SU-DHL-6 (cell line): ENCODE data around the gene SETD1B.

Experiments used
- EZH2phosphoT487 ChIP-seq: fragments of 200-600 bp; sonication (generic), shearing (Covaris generic); conservative IDR thresholded peaks from 2 replicates; pipeline ENCODE4 v1.6.1; 2018; ENCODE audit warnings: mild to moderate bottlenecking, antibody characterized with exemption, low read length, moderate library complexity, mixed read lengths
- TF ChIP-seq, protein P1 (sequence below): fragments of 200-600 bp; sonication (generic); IDR thresholded peaks from one replicate; pipeline ENCODE4 v1.5.1; 2017; ENCODE audit warnings: antibody characterized with exemption, mild to moderate bottlenecking, low read length, moderate library complexity; ENCODE audit not compliant: insufficient read depth, poor library complexity, severe bottlenecking

DNA sequence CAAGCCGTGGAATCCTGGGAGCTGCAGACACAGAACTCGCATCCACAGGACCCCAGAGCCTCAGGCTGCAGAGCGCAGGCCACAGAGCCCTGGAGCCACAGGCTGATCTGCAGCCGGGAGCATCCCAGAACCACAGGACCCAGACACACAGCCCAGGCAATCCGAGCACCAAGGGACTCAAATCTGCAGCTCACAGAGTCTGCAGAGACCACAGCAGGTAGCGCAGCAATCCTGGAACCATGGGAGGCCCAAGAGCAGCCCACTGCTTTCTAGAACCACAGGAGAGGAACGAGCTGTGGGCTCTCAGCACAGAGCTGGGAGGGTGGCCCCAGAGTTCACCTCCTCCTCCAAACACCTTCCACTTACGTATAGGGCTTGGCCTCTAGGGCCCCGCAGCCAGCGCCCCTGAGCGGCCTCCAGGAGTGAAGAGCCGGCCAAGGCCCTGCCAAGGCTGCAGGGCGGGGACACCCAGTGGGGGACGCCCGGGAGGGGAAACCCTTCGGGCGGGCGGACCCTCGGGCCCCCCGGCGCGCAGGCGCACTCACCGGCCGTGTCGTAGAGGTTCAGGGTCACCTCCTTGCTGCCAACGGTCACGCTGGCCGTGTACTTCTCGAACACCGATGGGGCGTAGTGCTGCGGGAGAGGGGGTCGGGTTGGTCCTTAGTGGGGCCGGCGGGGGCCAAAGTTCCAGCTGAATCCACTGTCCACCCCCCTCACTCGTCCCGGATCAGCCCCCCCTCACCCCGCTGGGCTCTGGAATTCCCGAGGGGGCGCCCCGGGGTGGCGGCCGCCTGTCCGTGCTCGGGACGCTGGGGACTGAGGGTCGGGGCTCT is 11.0 kb upstream of the SETD1B start:
- TF ChIP-seq, protein P1, sequence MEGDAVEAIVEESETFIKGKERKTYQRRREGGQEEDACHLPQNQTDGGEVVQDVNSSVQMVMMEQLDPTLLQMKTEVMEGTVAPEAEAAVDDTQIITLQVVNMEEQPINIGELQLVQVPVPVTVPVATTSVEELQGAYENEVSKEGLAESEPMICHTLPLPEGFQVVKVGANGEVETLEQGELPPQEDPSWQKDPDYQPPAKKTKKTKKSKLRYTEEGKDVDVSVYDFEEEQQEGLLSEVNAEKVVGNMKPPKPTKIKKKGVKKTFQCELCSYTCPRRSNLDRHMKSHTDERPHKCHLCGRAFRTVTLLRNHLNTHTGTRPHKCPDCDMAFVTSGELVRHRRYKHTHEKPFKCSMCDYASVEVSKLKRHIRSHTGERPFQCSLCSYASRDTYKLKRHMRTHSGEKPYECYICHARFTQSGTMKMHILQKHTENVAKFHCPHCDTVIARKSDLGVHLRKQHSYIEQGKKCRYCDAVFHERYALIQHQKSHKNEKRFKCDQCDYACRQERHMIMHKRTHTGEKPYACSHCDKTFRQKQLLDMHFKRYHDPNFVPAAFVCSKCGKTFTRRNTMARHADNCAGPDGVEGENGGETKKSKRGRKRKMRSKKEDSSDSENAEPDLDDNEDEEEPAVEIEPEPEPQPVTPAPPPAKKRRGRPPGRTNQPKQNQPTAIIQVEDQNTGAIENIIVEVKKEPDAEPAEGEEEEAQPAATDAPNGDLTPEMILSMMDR, result no peak
- no peak for TF ChIP-seq EZH2phosphoT487
